ENCODE measurements around the gene SLC5A11.

DNA sequence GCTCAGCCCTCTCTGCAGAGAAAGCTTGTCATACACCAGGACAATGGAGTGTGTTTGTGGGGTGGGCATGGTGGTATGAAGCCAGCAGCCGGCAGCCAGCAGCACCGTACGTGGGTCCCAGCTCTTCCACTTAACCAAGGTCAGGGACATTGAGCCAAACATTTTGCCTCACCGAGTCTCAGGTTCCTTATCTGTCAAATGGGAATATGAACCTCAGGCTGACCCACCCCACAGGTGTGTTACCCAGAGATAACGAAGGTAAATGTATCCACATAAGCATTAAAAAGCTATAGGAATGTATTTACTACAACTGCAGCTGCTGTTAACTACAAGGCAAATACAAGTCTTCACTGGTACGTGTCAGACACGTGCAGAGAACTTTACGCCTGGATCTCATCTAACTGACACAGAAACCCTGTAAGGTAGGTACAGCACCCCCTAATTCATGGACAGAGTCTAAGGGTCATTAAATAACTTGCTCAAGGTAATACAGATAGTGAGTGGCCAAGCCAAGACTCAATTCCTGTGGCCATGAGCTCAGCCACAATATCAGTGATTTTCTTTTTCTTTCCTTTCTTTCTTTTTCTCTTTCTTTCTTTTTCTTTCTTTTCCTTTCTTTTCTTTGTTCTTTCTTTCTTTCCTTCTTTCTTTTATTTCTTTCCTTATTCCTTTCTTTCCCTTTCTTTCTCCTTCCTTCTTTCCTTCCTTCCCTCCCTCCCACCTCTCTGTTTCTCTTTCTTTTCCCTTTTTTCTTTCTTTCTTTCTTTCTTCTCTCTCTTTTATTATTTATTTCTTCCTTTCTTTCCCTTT, 990 bp downstream of the SLC5A11 start:
- no peak for TF ChIP-seq TAF1 (IDR thresholded peaks at IDR 0.05; ENCODE audit: borderline replicate concordance, insufficient read depth, low read length)
- TF ChIP-seq, protein P1, sequence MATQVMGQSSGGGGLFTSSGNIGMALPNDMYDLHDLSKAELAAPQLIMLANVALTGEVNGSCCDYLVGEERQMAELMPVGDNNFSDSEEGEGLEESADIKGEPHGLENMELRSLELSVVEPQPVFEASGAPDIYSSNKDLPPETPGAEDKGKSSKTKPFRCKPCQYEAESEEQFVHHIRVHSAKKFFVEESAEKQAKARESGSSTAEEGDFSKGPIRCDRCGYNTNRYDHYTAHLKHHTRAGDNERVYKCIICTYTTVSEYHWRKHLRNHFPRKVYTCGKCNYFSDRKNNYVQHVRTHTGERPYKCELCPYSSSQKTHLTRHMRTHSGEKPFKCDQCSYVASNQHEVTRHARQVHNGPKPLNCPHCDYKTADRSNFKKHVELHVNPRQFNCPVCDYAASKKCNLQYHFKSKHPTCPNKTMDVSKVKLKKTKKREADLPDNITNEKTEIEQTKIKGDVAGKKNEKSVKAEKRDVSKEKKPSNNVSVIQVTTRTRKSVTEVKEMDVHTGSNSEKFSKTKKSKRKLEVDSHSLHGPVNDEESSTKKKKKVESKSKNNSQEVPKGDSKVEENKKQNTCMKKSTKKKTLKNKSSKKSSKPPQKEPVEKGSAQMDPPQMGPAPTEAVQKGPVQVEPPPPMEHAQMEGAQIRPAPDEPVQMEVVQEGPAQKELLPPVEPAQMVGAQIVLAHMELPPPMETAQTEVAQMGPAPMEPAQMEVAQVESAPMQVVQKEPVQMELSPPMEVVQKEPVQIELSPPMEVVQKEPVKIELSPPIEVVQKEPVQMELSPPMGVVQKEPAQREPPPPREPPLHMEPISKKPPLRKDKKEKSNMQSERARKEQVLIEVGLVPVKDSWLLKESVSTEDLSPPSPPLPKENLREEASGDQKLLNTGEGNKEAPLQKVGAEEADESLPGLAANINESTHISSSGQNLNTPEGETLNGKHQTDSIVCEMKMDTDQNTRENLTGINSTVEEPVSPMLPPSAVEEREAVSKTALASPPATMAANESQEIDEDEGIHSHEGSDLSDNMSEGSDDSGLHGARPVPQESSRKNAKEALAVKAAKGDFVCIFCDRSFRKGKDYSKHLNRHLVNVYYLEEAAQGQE (IDR thresholded peaks at IDR 0.05; ENCODE audit: insufficient read depth in 1 of 2, low read depth in 2 of 2, low read length in 2 of 2): no peak
- no peak for TF ChIP-seq POLR2AphosphoS5 (IDR thresholded peaks at IDR 0.05; ENCODE audit: low read depth, low read length)
- no peak for TF ChIP-seq FOXP2 (optimal IDR thresholded peaks at IDR 0.05; ENCODE audit: borderline replicate concordance, extremely low read depth, extremely low read length, insufficient read depth)

Measured in PFSK-1 (cell line).